ENCODE results near the gene C1QA. TPM values are rescaled to one million over a fixed set of nuclear protein-coding genes. Genes with fewer than 3 reads are reported as not detected.

The C1QA gene
- polyA plus RNA-seq, 1 donor (not counting 4 experiments of a cell fraction or from before 2014, with no cell fraction given) = not detected

DNA sequence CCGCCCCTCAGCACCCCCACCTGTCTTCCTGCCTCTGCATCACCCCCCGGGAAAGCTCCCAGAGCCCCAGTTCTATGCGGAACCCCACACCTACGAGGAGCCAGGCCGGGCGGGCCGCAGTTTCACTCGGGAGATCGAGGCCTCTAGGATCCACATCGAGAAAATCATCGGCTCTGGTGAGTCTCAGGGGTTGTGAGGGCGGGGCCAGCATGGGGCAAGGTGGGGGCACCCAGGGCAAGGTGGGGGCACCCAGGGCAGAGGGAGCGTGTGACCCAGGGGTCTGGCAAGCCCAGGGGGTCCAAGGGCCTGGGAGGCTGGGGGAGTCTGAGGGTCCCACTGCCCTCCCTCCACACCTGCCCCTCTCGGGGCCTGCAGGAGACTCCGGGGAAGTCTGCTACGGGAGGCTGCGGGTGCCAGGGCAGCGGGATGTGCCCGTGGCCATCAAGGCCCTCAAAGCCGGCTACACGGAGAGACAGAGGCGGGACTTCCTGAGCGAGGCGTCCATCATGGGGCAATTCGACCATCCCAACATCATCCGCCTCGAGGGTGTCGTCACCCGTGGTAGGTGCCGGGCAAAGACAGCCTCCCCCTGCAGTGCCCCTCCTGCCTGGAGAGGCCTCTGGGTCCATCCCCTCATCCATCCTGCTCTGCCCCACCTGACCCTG is 39.0 kb upstream of the C1QA start:
- H3K27ac ChIP-seq (ENCODE audit: control insufficient read depth, insufficient read depth, low read length) = no peak overlapping the region
- no peaks in the 10 kb centered on the region for H3K9me3 ChIP-seq (ENCODE audit: control insufficient read depth, low read depth, low read length)
- no peaks in the 10 kb centered on the region for H4K20me1 ChIP-seq (ENCODE audit: control insufficient read depth, extremely low read depth, insufficient read depth, low read length)
- H3K36me3 ChIP-seq (ENCODE audit: control insufficient read depth in 2 of 2, extremely low read depth in 1 of 2, insufficient read depth in 2 of 2, low read length in 2 of 2) = no peaks in the 10 kb centered on the region
- DNase-seq (ENCODE audit: low read depth, low spot score) = no peak
- dilution Hi-C loops (cut with MboI; ENCODE audit: extremely low pct_ligation_motif_present, low sequenced_read_pairs) = no loop called here
- H3K4me2 ChIP-seq (ENCODE audit: control insufficient read depth, extremely low read depth, insufficient read depth, low read depth, low read length) = no peak overlapping the region
- no peak overlapping the region for H2AFZ ChIP-seq (ENCODE audit: control insufficient read depth, low read length)
- H3K27me3 ChIP-seq (ENCODE audit: control insufficient read depth, extremely low read depth, insufficient read depth, low read length) = peaks cover 31% of the 10 kb centered on the region
- no peak for TF ChIP-seq EZH2 (IDR thresholded peaks at IDR 0.05; ENCODE audit: low read length)
- TF ChIP-seq, protein P1, sequence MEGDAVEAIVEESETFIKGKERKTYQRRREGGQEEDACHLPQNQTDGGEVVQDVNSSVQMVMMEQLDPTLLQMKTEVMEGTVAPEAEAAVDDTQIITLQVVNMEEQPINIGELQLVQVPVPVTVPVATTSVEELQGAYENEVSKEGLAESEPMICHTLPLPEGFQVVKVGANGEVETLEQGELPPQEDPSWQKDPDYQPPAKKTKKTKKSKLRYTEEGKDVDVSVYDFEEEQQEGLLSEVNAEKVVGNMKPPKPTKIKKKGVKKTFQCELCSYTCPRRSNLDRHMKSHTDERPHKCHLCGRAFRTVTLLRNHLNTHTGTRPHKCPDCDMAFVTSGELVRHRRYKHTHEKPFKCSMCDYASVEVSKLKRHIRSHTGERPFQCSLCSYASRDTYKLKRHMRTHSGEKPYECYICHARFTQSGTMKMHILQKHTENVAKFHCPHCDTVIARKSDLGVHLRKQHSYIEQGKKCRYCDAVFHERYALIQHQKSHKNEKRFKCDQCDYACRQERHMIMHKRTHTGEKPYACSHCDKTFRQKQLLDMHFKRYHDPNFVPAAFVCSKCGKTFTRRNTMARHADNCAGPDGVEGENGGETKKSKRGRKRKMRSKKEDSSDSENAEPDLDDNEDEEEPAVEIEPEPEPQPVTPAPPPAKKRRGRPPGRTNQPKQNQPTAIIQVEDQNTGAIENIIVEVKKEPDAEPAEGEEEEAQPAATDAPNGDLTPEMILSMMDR (optimal IDR thresholded peaks at IDR 0.05 in 1 of 3, IDR thresholded peaks at IDR 0.05 in 1 of 3, conservative IDR thresholded peaks at IDR 0.05 in 1 of 3; ENCODE audit: extremely low read depth in 1 of 3, insufficient read depth in 2 of 3, low read length in 3 of 3) = no peak
- H3K4me1 ChIP-seq (ENCODE audit: control insufficient read depth, extremely low read depth, insufficient read depth, low read length) = no peaks in the 10 kb centered on the region
- no peak overlapping the region for H3K4me3 ChIP-seq (ENCODE audit: control insufficient read depth in 2 of 3, extremely low read depth in 1 of 3, insufficient read depth in 2 of 3, low read depth in 1 of 3, low read length in 3 of 3)
- no peak for FAIRE-seq
- H3K9me1 ChIP-seq (ENCODE audit: control insufficient read depth, extremely low read depth, insufficient read depth, low read length) = no peaks in the 10 kb centered on the region
- H3K79me2 ChIP-seq (ENCODE audit: control insufficient read depth, insufficient read depth, low read length) = no peaks in the 10 kb centered on the region
- no peak overlapping the region for H3K9ac ChIP-seq (ENCODE audit: control insufficient read depth, extremely low read depth, insufficient read depth, low read length)

DNA sequence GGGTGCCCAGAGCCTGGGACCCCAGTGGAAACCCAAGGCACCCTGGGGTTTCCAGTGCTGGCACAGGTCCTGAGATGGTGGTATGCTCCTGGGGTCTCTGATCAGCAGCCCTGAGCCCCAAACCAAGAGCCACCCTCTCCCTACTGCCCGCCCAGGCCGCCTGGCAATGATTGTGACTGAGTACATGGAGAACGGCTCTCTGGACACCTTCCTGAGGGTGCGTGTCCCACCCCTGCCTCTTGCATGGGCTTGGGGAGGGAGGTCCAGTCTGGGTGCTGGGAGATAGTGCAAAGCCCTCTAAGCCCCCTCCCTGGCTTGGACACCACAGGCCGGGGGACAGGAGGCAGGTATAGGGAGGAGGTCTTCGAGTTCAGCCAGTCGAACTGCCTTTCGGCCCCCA is 38.4 kb upstream of the C1QA start:
- Histone ChIP-seq H3K27me3 (ENCODE audit: control insufficient read depth, extremely low read depth, insufficient read depth, low read length) (peaks cover 32% of the 10 kb centered on the region), H2AFZ (ENCODE audit: control insufficient read depth, low read length) (no peak overlapping the region), H3K9ac (ENCODE audit: control insufficient read depth, extremely low read depth, insufficient read depth, low read length) (no peak overlapping the region), H3K79me2 (ENCODE audit: control insufficient read depth, insufficient read depth, low read length) (no peaks in the 10 kb centered on the region), H3K36me3 (ENCODE audit: control insufficient read depth in 2 of 2, extremely low read depth in 1 of 2, insufficient read depth in 2 of 2, low read length in 2 of 2) (no peaks in the 10 kb centered on the region), H3K4me2 (ENCODE audit: control insufficient read depth, extremely low read depth, insufficient read depth, low read depth, low read length) (no peak overlapping the region), H3K27ac (ENCODE audit: control insufficient read depth, insufficient read depth, low read length) (no peak overlapping the region), H3K4me3 (ENCODE audit: control insufficient read depth in 2 of 3, extremely low read depth in 1 of 3, insufficient read depth in 2 of 3, low read depth in 1 of 3, low read length in 3 of 3) (no peak overlapping the region), H3K4me1 (ENCODE audit: control insufficient read depth, extremely low read depth, insufficient read depth, low read length) (no peaks in the 10 kb centered on the region), H3K9me1 (ENCODE audit: control insufficient read depth, extremely low read depth, insufficient read depth, low read length) (no peaks in the 10 kb centered on the region), H4K20me1 (ENCODE audit: control insufficient read depth, extremely low read depth, insufficient read depth, low read length) (no peaks in the 10 kb centered on the region), H3K9me3 (ENCODE audit: control insufficient read depth, low read depth, low read length) (no peaks in the 10 kb centered on the region)
- FAIRE-seq = no peak
- no peak for DNase-seq (ENCODE audit: low read depth, low spot score)
- TF ChIP-seq EZH2 (IDR thresholded peaks at IDR 0.05; ENCODE audit: low read length) = no peak
- TF ChIP-seq, protein P1 (optimal IDR thresholded peaks at IDR 0.05 in 1 of 3, IDR thresholded peaks at IDR 0.05 in 1 of 3, conservative IDR thresholded peaks at IDR 0.05 in 1 of 3; ENCODE audit: extremely low read depth in 1 of 3, insufficient read depth in 2 of 3, low read length in 3 of 3) = no peak
- dilution Hi-C loops (cut with MboI; ENCODE audit: extremely low pct_ligation_motif_present, low sequenced_read_pairs) = no loop called here

Data from keratinocyte (primary cell).